ENCODE data around the gene PPFIBP1. TPM values are rescaled to one million over a fixed set of nuclear protein-coding genes. Genes with fewer than 3 reads are reported as not detected.
"Not testable (repeated sequence)": the region's sequence is repeated elsewhere in the genome, so short reads cannot be mapped to it uniquely, and the experiment has no call there.

Gene PPFIBP1
- total RNA-seq, 2 donors from 2014 or later: 98.5 to 213 TPM

GRCh38 chr12:27580561-27581330 lies 56.7 kb downstream of the PPFIBP1 start:
- Mint-ChIP-seq H3K4me3 (no peak overlapping the region), H3K9me3 (no peaks in the 10 kb centered on the region), H3K27ac (no peak overlapping the region), H3K27me3 (ENCODE audit: insufficient read depth) (no peaks in the 10 kb centered on the region), H3K4me1 (peaks cover 61% of the 10 kb centered on the region), H3K36me3 (ENCODE audit: low read depth) (peaks cover 39% of the 10 kb centered on the region)
- H3K27ac ChIP-seq (ENCODE audit: low read depth, low read length): no peak overlapping the region
- no peak for TF ChIP-seq CTCF (conservative IDR thresholded peaks at IDR 0.05)
- no peaks in the 10 kb centered on the region for H3K9me3 ChIP-seq (ENCODE audit: control insufficient read depth, low read length)
- no peaks in the 10 kb centered on the region for H3K27me3 ChIP-seq (ENCODE audit: control insufficient read depth, insufficient read depth, low read length, poor library complexity, severe bottlenecking)
- WGBS, 2 experiments (ENCODE audit: insufficient coverage in 1 of 2, insufficient read length in 1 of 2): 94 to 95% methylated on average over 7 to 9 of the region's 9 CpGs
- DNase-seq: no peak
- H3K9ac ChIP-seq (ENCODE audit: extremely low read depth, low read length, poor library complexity, severe bottlenecking): no peak overlapping the region
- no peaks in the 10 kb centered on the region for H3K4me1 ChIP-seq (ENCODE audit: control insufficient read depth, insufficient read depth, low read length)
- H3K36me3 ChIP-seq (ENCODE audit: control insufficient read depth, insufficient read depth, low read length): peaks cover 23% of the 10 kb centered on the region
- H3K4me3 ChIP-seq (ENCODE audit: low read length): no peak overlapping the region

- H3K4me3 Mint-ChIP-seq: not testable (repeated sequence)
Measured at GRCh38 chr12:27581331-27581671, 57.3 kb downstream of the PPFIBP1 start.

GRCh38 chr12:27581833-27582232 lies 57.8 kb downstream of the PPFIBP1 start:
- H3K9ac ChIP-seq (ENCODE audit: extremely low read depth, low read length, poor library complexity, severe bottlenecking); H3K9me3 ChIP-seq (ENCODE audit: control insufficient read depth, low read length); H3K4me3 ChIP-seq (ENCODE audit: low read length); H3K27ac ChIP-seq (ENCODE audit: low read depth, low read length); H3K4me3 Mint-ChIP-seq; H3K9me3 Mint-ChIP-seq; H3K27me3 Mint-ChIP-seq (ENCODE audit: insufficient read depth); H3K4me1 ChIP-seq (ENCODE audit: control insufficient read depth, insufficient read depth, low read length); H3K27me3 ChIP-seq (ENCODE audit: control insufficient read depth, insufficient read depth, low read length, poor library complexity, severe bottlenecking); DNase-seq; H3K27ac Mint-ChIP-seq: not testable (repeated sequence)
- Mint-ChIP-seq H3K4me1 (peaks cover 51% of the 10 kb centered on the region), H3K36me3 (ENCODE audit: low read depth) (peaks cover 39% of the 10 kb centered on the region)
- H3K36me3 ChIP-seq (ENCODE audit: control insufficient read depth, insufficient read depth, low read length): peaks cover 23% of the 10 kb centered on the region
- 96% methylated on average over 3 of the region's 3 CpGs; no CpG with 5 or more reads in 1 of the 2 experiments for WGBS, 2 experiments (ENCODE audit: insufficient coverage in 1 of 2, insufficient read length in 1 of 2)

More at GRCh38 chr12:27581331-27581671, 57.3 kb downstream of the PPFIBP1 start:
- H3K27me3 Mint-ChIP-seq (ENCODE audit: insufficient read depth); H3K9ac ChIP-seq (ENCODE audit: extremely low read depth, low read length, poor library complexity, severe bottlenecking); DNase-seq; H3K27ac Mint-ChIP-seq; H3K27me3 ChIP-seq (ENCODE audit: control insufficient read depth, insufficient read depth, low read length, poor library complexity, severe bottlenecking); H3K9me3 ChIP-seq (ENCODE audit: control insufficient read depth, low read length); H3K4me1 ChIP-seq (ENCODE audit: control insufficient read depth, insufficient read depth, low read length); H3K9me3 Mint-ChIP-seq; H3K27ac ChIP-seq (ENCODE audit: low read depth, low read length); H3K4me3 ChIP-seq (ENCODE audit: low read length): not testable (repeated sequence)
- H3K36me3 Mint-ChIP-seq (ENCODE audit: low read depth): peaks cover 39% of the 10 kb centered on the region
- H3K4me1 Mint-ChIP-seq: peaks cover 56% of the 10 kb centered on the region
- WGBS, 2 experiments (ENCODE audit: insufficient coverage in 1 of 2, insufficient read length in 1 of 2): 100% methylated on average over 1 of the region's 1 CpG; no CpG with 5 or more reads in 1 of the 2 experiments
- H3K36me3 ChIP-seq (ENCODE audit: control insufficient read depth, insufficient read depth, low read length): peaks cover 23% of the 10 kb centered on the region

GRCh38 chr12:27582445-27582844 lies 58.4 kb downstream of the PPFIBP1 start:
- H3K9ac ChIP-seq (ENCODE audit: extremely low read depth, low read length, poor library complexity, severe bottlenecking); H3K9me3 ChIP-seq (ENCODE audit: control insufficient read depth, low read length); H3K4me3 Mint-ChIP-seq; H3K9me3 Mint-ChIP-seq; H3K4me1 ChIP-seq (ENCODE audit: control insufficient read depth, insufficient read depth, low read length); DNase-seq; H3K27ac ChIP-seq (ENCODE audit: low read depth, low read length); H3K4me3 ChIP-seq (ENCODE audit: low read length); H3K27me3 Mint-ChIP-seq (ENCODE audit: insufficient read depth); H3K27me3 ChIP-seq (ENCODE audit: control insufficient read depth, insufficient read depth, low read length, poor library complexity, severe bottlenecking): not testable (repeated sequence)
- peak overlapping the region; percentile 12 for H3K27ac Mint-ChIP-seq
- 82% methylated on average over 4 to 5 of the region's 5 CpGs for WGBS, 2 experiments (ENCODE audit: insufficient coverage in 1 of 2, insufficient read length in 1 of 2)
- peaks cover 39% of the 10 kb centered on the region for H3K36me3 Mint-ChIP-seq (ENCODE audit: low read depth)
- peaks cover 23% of the 10 kb centered on the region for H3K36me3 ChIP-seq (ENCODE audit: control insufficient read depth, insufficient read depth, low read length)
- peaks cover 51% of the 10 kb centered on the region for H3K4me1 Mint-ChIP-seq
